A673 (cell line): Measurements from ENCODE around the gene LRR1. TPM values are rescaled to one million over a fixed set of nuclear protein-coding genes. Genes with fewer than 3 reads are reported as not detected.
"Not testable (repeated sequence)": the region's sequence is repeated elsewhere in the genome, so short reads cannot be mapped to it uniquely, and the experiment has no call there.

Experiments used
- BruUV-seq: library from RNA; stranded (reverse); fragments of 400-500 nt; replicated peaks from 2 replicates; lab custom pipeline; 2021; lab: Mats Ljungman, UMichigan
- CTCF ChIA-PET: fragments of 300-600 bp; sonication (Branson Sonifier 250); formaldehyde crosslinking; loops from one replicate; lab custom pipeline; 2022; ENCODE audit warnings: antibody characterized with exemption; lab: Charles Lee
- POLR2A ChIA-PET: fragments of 300-600 bp; sonication (Branson Sonifier 250); formaldehyde crosslinking; loops from one replicate; lab custom pipeline; 2022; ENCODE audit warnings: antibody characterized with exemption; ENCODE audit not compliant: low non-redundant PET; lab: Charles Lee
- DNase-seq: peaks from one replicate; pipeline ENCODE4 v3.0.0-alpha.2; 2015; ENCODE audit warnings: low spot score
- H3K27ac ChIP-seq: fragments of 200-600 bp; sonication (generic); 2 replicates; pipeline ENCODE4 v1.5.1; 2016; ENCODE audit warnings: mixed run types, low read depth, mild to moderate bottlenecking, mixed read lengths, antibody characterized with exemption, low read length; ENCODE audit not compliant: poor library complexity, severe bottlenecking
- H3K27me3 ChIP-seq: fragments of 200-600 bp; sonication (generic); replicated peaks from 2 replicates; pipeline ENCODE4 v1.6.1; 2017; ENCODE audit warnings: mixed run types, low read depth, mild to moderate bottlenecking, mixed read lengths, antibody characterized with exemption, low read length; ENCODE audit not compliant: insufficient read depth, poor library complexity
- H3K36me3 ChIP-seq: fragments of 200-600 bp; sonication (generic); 2 replicates; pipeline ENCODE4 v1.6.1; 2016; ENCODE audit warnings: mixed run types, mild to moderate bottlenecking, mixed read lengths, antibody characterized with exemption, low read length; ENCODE audit not compliant: insufficient read depth, poor library complexity, severe bottlenecking
- H3K4me1 ChIP-seq: fragments of 200-600 bp; sonication (generic); 2 replicates; pipeline ENCODE4 v1.6.1; 2017; ENCODE audit warnings: mixed run types, mild to moderate bottlenecking, mixed read lengths, antibody characterized with exemption, low read length; ENCODE audit not compliant: insufficient read depth, poor library complexity, severe bottlenecking
- H3K4me3 ChIP-seq: fragments of 200-600 bp; sonication (generic); 2 replicates; pipeline ENCODE4 v1.5.1; 2016; ENCODE audit warnings: low read depth, mixed run types, mild to moderate bottlenecking, mixed read lengths, low read length; ENCODE audit not compliant: poor library complexity, severe bottlenecking
- H3K9me3 ChIP-seq: fragments of 200-600 bp; sonication (generic); 2 replicates; pipeline ENCODE4 v1.6.1; 2016; ENCODE audit warnings: mixed run types, low read depth, mild to moderate bottlenecking, mixed read lengths, antibody characterized with exemption, low read length; ENCODE audit not compliant: poor library complexity, severe bottlenecking
- EZH2 ChIP-seq: fragments of 200-600 bp; sonication (generic); IDR thresholded peaks from 2 replicates; pipeline ENCODE4 v1.6.1; 2017; ENCODE audit warnings: borderline replicate concordance, low read depth, mild to moderate bottlenecking, mixed read lengths, antibody characterized with exemption, low read length; ENCODE audit not compliant: poor library complexity, severe bottlenecking
- intact Hi-C: fragments of 100-400 bp; cut with micrococcal nuclease; formaldehyde crosslinking; loops from one replicate; pipeline ENCODE4 v1.10.0; 2022; ENCODE audit not compliant: unreplicated experiment
- total RNA-seq: library from RNA; stranded (reverse); gene quantifications from 2 replicates; pipeline ENCODE4 v1.2.3, GENCODE V29; 2021
- TF ChIP-seq, protein P1 (sequence below): fragments of 300-800, 200-600 bp; sonication (generic); conservative IDR thresholded peaks from 2 replicates; pipeline ENCODE4 v1.5.1; 2017; ENCODE audit warnings: low read depth, mild to moderate bottlenecking, antibody characterized with exemption, low read length, moderate library complexity, mixed read lengths

LRR1 gene
- total RNA-seq, 1 experiment from 2014 or later = 49.2 TPM

- H3K36me3 ChIP-seq = peaks cover 29% of the 10 kb centered on the region
- no peaks in the 10 kb centered on the region for H3K27me3 ChIP-seq
- DNase-seq = no peak
- H3K4me3 ChIP-seq = no peak overlapping the region
- no peak overlapping the region for H3K27ac ChIP-seq
- CTCF ChIA-PET = no interaction called here
- intact Hi-C loops = no loop called here
- BruUV-seq = no TSS peak
- peaks cover 6% of the 10 kb centered on the region for H3K4me1 ChIP-seq
- H3K9me3 ChIP-seq = no peaks in the 10 kb centered on the region
- POLR2A ChIA-PET = no interaction called here
- TF ChIP-seq, protein P1, sequence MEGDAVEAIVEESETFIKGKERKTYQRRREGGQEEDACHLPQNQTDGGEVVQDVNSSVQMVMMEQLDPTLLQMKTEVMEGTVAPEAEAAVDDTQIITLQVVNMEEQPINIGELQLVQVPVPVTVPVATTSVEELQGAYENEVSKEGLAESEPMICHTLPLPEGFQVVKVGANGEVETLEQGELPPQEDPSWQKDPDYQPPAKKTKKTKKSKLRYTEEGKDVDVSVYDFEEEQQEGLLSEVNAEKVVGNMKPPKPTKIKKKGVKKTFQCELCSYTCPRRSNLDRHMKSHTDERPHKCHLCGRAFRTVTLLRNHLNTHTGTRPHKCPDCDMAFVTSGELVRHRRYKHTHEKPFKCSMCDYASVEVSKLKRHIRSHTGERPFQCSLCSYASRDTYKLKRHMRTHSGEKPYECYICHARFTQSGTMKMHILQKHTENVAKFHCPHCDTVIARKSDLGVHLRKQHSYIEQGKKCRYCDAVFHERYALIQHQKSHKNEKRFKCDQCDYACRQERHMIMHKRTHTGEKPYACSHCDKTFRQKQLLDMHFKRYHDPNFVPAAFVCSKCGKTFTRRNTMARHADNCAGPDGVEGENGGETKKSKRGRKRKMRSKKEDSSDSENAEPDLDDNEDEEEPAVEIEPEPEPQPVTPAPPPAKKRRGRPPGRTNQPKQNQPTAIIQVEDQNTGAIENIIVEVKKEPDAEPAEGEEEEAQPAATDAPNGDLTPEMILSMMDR = no peak
- no peak for TF ChIP-seq EZH2
These were observed 43.4 kb downstream of the LRR1 start for GRCh38 chr14:49642163-49642562.

GRCh38 chr14:49653508-49653907 lies 54.8 kb downstream of the LRR1 start:
- Histone ChIP-seq H3K27ac (no peak overlapping the region), H3K36me3 (peaks cover 35% of the 10 kb centered on the region), H3K4me1 (no peaks in the 10 kb centered on the region), H3K9me3 (no peaks in the 10 kb centered on the region), H3K4me3 (no peak overlapping the region), H3K27me3 (no peaks in the 10 kb centered on the region)
- BruUV-seq = no TSS peak
- POLR2A ChIA-PET = no interaction called here
- no peak for TF ChIP-seq EZH2
- TF ChIP-seq, protein P1 = no peak
- intact Hi-C loops = no loop called here
- CTCF ChIA-PET = no interaction called here
- DNase-seq = no peak

GRCh38 chr14:49654511-49654910 lies 55.8 kb downstream of the LRR1 start:
- DNase-seq = no peak
- H3K27me3 ChIP-seq = no peaks in the 10 kb centered on the region
- H3K36me3 ChIP-seq = peaks cover 32% of the 10 kb centered on the region
- H3K4me1 ChIP-seq = no peaks in the 10 kb centered on the region
- BruUV-seq = no TSS peak
- intact Hi-C loops = no loop called here
- ChIA-PET POLR2A (no interaction called here), CTCF (no interaction called here)
- H3K4me3 ChIP-seq = no peak overlapping the region
- no peaks in the 10 kb centered on the region for H3K9me3 ChIP-seq
- H3K27ac ChIP-seq = no peak overlapping the region
- no peak for TF ChIP-seq EZH2
- TF ChIP-seq, protein P1 = no peak

DNA sequence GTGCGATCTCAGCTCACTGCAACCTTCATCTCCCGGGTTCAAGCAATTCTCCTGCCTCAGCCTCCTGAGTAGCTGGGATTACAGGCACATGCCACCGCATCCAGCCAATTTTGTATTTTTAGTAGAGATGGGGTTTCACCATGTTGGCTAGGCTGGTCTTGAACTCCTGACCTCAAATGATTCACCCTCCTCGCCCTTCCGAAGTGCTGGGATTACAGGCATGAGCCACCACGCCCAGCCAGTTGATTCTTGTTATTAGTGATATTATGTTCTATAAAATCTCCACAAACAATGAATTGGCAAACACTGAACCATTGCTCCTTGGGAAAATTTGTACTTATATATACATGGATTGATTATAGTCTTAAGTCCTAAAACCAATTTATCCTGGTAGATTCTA lies 58.8 kb downstream of the LRR1 start:
- H3K9me3 ChIP-seq, H3K4me3 ChIP-seq, DNase-seq, H3K4me1 ChIP-seq, H3K27me3 ChIP-seq, H3K27ac ChIP-seq, CTCF ChIA-PET, POLR2A ChIA-PET, BruUV-seq, intact Hi-C loops: not testable (repeated sequence)
- peaks cover 21% of the 10 kb centered on the region for H3K36me3 ChIP-seq
